BLaER1 (cell line): ENCODE results near the gene LCMT2.
A peak's percentile ranks its signal among the peaks of the same experiment; 100 is the strongest.

ENCODE experiments used
- H3K27ac ChIP-seq: shearing (Covaris generic); formaldehyde crosslinking; 2 replicates; pipeline ENCODE4 v1.8.1; 2022
- H3K27me3 ChIP-seq: shearing (Covaris generic); formaldehyde crosslinking; 2 replicates; pipeline ENCODE4 v1.8.1; 2022
- H3K36me3 ChIP-seq: shearing (Covaris generic); formaldehyde crosslinking; 2 replicates; pipeline ENCODE4 v1.8.1; 2022
- H3K4me1 ChIP-seq: shearing (Covaris generic); formaldehyde crosslinking; 2 replicates; pipeline ENCODE4 v1.8.1; 2022
- H3K4me2 ChIP-seq: shearing (Covaris generic); formaldehyde crosslinking; 2 replicates; pipeline ENCODE4 v1.8.1; 2022
- H3K4me3 ChIP-seq: shearing (Covaris generic); formaldehyde crosslinking; 2 replicates; pipeline ENCODE4 v1.8.1; 2022
- H3K9ac ChIP-seq: shearing (Covaris generic); formaldehyde crosslinking; 2 replicates; pipeline ENCODE4 v1.8.1; 2022
- H3K9me3 ChIP-seq: shearing (Covaris generic); formaldehyde crosslinking; 2 replicates; pipeline ENCODE4 v1.8.1; 2022
- H4K20me1 ChIP-seq: shearing (Covaris generic); formaldehyde crosslinking; 2 replicates; pipeline ENCODE4 v1.8.1; 2022
- Cebpa-rat ChIP-seq: shearing (Covaris generic); IDR thresholded peaks from 2 replicates; pipeline ENCODE4 v1.8.1; 2022

The LCMT2 gene

DNA sequence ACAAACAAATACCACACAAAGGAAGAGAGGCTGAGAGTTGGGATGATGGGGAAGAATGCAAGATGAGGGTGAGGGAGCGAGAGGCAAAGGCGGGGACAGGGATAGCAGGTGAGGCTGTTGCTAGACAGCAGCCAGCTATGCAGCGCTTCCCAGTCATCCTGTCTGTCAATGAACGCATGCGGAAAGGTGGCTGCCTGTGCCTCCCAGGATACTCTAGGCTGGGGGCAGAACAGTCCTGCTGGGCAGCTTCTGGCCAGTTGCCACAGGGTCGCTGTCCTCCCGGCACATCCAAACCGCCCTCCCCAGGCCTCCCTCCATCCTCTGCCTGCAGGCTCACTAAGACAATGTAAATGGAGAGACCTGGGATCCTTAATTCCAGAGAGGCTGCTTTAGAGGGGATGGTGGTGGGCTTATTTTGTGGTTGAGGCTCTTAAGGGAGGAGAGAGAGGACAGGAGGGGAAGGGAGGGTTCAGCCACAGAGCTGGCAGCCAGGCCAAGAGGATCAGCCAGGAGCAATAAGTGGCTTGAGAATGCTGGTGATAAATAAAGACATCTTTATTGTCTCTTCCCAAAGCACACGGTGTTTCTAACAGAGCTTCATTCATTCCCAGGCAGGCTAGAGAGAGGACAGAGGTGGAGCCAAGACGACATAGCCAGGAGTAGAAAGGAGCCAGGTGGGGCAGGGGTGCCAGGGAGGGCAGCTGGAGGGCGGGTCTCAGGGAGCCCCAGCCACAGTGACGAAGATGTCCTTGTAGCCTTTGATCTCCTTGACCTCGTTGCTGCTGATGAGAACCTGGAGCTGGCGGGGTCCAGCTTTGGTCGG, 54.4 kb downstream of the LCMT2 start:
- no peaks in the 10 kb centered on the region for H3K27me3 ChIP-seq
- H3K9me3 ChIP-seq: peaks cover 15% of the 10 kb centered on the region
- H4K20me1 ChIP-seq: no peaks in the 10 kb centered on the region
- H3K27ac ChIP-seq: no peak overlapping the region
- no peaks in the 10 kb centered on the region for H3K36me3 ChIP-seq
- no peak overlapping the region for H3K9ac ChIP-seq
- H3K4me1 ChIP-seq: peaks cover 79% of the 10 kb centered on the region
- no peak for TF ChIP-seq Cebpa-rat
- H3K4me3 ChIP-seq: no peak overlapping the region
- peak overlapping the region; percentile 90; the same call in 1 of the 2 replicates for H3K4me2 ChIP-seq

DNA sequence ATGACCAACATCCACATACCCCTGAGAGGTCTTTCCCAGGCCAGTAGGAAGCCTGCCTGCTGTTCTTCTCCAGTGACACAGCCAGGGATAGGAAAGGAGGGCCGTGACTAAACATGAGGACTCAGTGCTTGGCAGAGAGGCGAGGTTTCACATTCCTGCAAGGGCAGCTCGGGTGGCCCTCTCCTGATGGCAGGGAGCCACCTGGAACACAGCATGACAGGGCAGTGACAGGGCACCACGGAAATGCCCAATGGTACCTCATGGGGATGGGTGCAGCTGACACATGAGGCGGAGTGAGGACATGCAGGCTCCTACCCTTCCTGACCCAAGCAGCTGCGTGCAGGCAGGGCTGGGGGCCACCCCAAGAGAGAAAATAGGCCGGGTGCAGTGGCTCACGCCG, 56.2 kb downstream of the LCMT2 start:
- Histone ChIP-seq H3K9ac (no peak overlapping the region), H3K4me2 (peak overlapping the region; percentile 50), H4K20me1 (no peaks in the 10 kb centered on the region), H3K4me1 (peaks cover 79% of the 10 kb centered on the region), H3K36me3 (no peaks in the 10 kb centered on the region), H3K4me3 (no peak overlapping the region), H3K27me3 (no peaks in the 10 kb centered on the region), H3K27ac (no peak overlapping the region), H3K9me3 (peaks cover 15% of the 10 kb centered on the region)
- no peak for TF ChIP-seq Cebpa-rat
